ENCODE data around the gene GREB1L. TPM values are rescaled to one million over a fixed set of nuclear protein-coding genes. Genes with fewer than 3 reads are reported as not detected.
"Not testable (repeated sequence)": the region's sequence is repeated elsewhere in the genome, so short reads cannot be mapped to it uniquely, and the experiment has no call there.

The GREB1L gene
- total RNA-seq, 2 donors from 2014 or later = 3.1 to 3.9 TPM

DNA sequence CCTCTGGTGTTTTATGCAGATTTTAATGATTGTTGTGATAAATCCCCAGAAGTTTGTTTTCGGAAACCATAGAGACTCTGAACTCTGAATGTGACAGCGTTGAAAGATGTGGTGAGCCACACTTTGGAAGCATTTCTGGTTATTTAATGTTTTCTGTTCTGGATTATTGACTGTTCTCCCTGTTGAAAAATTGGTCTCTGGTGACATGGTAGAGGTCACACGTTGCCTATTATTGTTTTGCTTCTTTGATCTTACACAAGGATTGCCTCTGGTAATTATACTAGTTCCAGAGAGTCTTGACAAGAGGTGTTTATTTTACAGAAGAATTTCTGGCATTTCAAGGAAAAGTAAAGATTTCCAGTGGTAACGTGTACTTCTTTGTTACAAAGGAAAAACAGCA is 127.1 kb downstream of the GREB1L start:
- H3K4me3 ChIP-seq (ENCODE audit: low read length) = no peak overlapping the region
- H3K4me1 ChIP-seq (ENCODE audit: control insufficient read depth, insufficient read depth, low read length) = peaks cover 15% of the 10 kb centered on the region
- H3K27me3 ChIP-seq (ENCODE audit: control insufficient read depth, insufficient read depth, low read length, poor library complexity, severe bottlenecking) = peaks cover 26% of the 10 kb centered on the region
- no peaks in the 10 kb centered on the region for H3K9me3 ChIP-seq (ENCODE audit: control insufficient read depth, low read length)
- no peak overlapping the region for H3K9ac ChIP-seq (ENCODE audit: extremely low read depth, low read length, poor library complexity, severe bottlenecking)
- no peak overlapping the region for H3K27ac Mint-ChIP-seq
- peaks cover 9% of the 10 kb centered on the region for H3K4me1 Mint-ChIP-seq
- no peak overlapping the region for H3K4me3 Mint-ChIP-seq
- H3K27ac ChIP-seq (ENCODE audit: low read depth, low read length) = no peak overlapping the region
- no peak for TF ChIP-seq CTCF (conservative IDR thresholded peaks at IDR 0.05)
- H3K27me3 Mint-ChIP-seq (ENCODE audit: insufficient read depth) = peaks cover 61% of the 10 kb centered on the region
- no peaks in the 10 kb centered on the region for H3K36me3 Mint-ChIP-seq (ENCODE audit: low read depth)
- H3K36me3 ChIP-seq (ENCODE audit: control insufficient read depth, insufficient read depth, low read length) = no peaks in the 10 kb centered on the region
- DNase-seq = no peak
- no peaks in the 10 kb centered on the region for H3K9me3 Mint-ChIP-seq
- 56 to 70% methylated on average over 3 to 4 of the region's 4 CpGs for WGBS, 2 experiments (ENCODE audit: insufficient coverage in 1 of 2, insufficient read length in 1 of 2)

GRCh38 chr18:21369597-21369996 is 127.6 kb downstream of the GREB1L start:
- H3K4me1 Mint-ChIP-seq; H3K4me3 Mint-ChIP-seq; H3K27ac Mint-ChIP-seq; H3K9me3 Mint-ChIP-seq; H3K36me3 Mint-ChIP-seq (ENCODE audit: low read depth); H3K9me3 ChIP-seq (ENCODE audit: control insufficient read depth, low read length); H3K9ac ChIP-seq (ENCODE audit: extremely low read depth, low read length, poor library complexity, severe bottlenecking); DNase-seq; H3K4me3 ChIP-seq (ENCODE audit: low read length); H3K36me3 ChIP-seq (ENCODE audit: control insufficient read depth, insufficient read depth, low read length); H3K27ac ChIP-seq (ENCODE audit: low read depth, low read length): not testable (repeated sequence)
- Histone ChIP-seq H3K4me1 (ENCODE audit: control insufficient read depth, insufficient read depth, low read length) (peaks cover 15% of the 10 kb centered on the region), H3K27me3 (ENCODE audit: control insufficient read depth, insufficient read depth, low read length, poor library complexity, severe bottlenecking) (peaks cover 30% of the 10 kb centered on the region)
- H3K27me3 Mint-ChIP-seq (ENCODE audit: insufficient read depth) = peaks cover 65% of the 10 kb centered on the region
- 94 to 95% methylated on average over 6 to 7 of the region's 7 CpGs for WGBS, 2 experiments (ENCODE audit: insufficient coverage in 1 of 2, insufficient read length in 1 of 2)

GRCh38 chr18:21383031-21383430 is 141.0 kb downstream of the GREB1L start:
- no peak overlapping the region for H3K27ac Mint-ChIP-seq
- Histone ChIP-seq H3K9ac (ENCODE audit: extremely low read depth, low read length, poor library complexity, severe bottlenecking) (no peak overlapping the region), H3K27me3 (ENCODE audit: control insufficient read depth, insufficient read depth, low read length, poor library complexity, severe bottlenecking) (peaks cover 92% of the 10 kb centered on the region), H3K9me3 (ENCODE audit: control insufficient read depth, low read length) (no peaks in the 10 kb centered on the region), H3K36me3 (ENCODE audit: control insufficient read depth, insufficient read depth, low read length) (no peaks in the 10 kb centered on the region), H3K4me3 (ENCODE audit: low read length) (no peak overlapping the region), H3K27ac (ENCODE audit: low read depth, low read length) (no peak overlapping the region), H3K4me1 (ENCODE audit: control insufficient read depth, insufficient read depth, low read length) (peaks cover 4% of the 10 kb centered on the region)
- peaks cover 98% of the 10 kb centered on the region for H3K27me3 Mint-ChIP-seq (ENCODE audit: insufficient read depth)
- peaks cover 22% of the 10 kb centered on the region for H3K4me1 Mint-ChIP-seq
- WGBS, 2 experiments (ENCODE audit: insufficient coverage in 1 of 2, insufficient read length in 1 of 2) = no CpG with 5 or more reads among the region's 1 CpG
- H3K4me3 Mint-ChIP-seq = no peak overlapping the region
- no peak for TF ChIP-seq CTCF (conservative IDR thresholded peaks at IDR 0.05)
- DNase-seq = no peak
- H3K36me3 Mint-ChIP-seq (ENCODE audit: low read depth) = no peaks in the 10 kb centered on the region
- H3K9me3 Mint-ChIP-seq = no peaks in the 10 kb centered on the region
